WTC11 (cell line): ENCODE data around the gene SOX8.

ENCODE experiments used
- FOXJ3 ChIP-seq: sonication (generic); formaldehyde crosslinking; IDR thresholded peaks from 2 replicates; pipeline ENCODE4 v1.9.0; 2021; ENCODE audit warnings: missing genetic modification reagents, mild to moderate bottlenecking, borderline replicate concordance
- SP1 ChIP-seq: sonication (generic); formaldehyde crosslinking; conservative IDR thresholded peaks from 2 replicates; pipeline ENCODE4 v1.8.1; 2022; ENCODE audit warnings: missing genetic modification reagents
- TCF7 ChIP-seq: sonication (generic); formaldehyde crosslinking; IDR thresholded peaks from 2 replicates; pipeline ENCODE4 v1.8.0; 2022; ENCODE audit warnings: mild to moderate bottlenecking, low read depth, missing genetic modification reagents, moderate library complexity
- TF ChIP-seq, protein P1 (sequence below): fragments of 200-600 bp; IDR thresholded peaks from 2 replicates; pipeline ENCODE4 v1.8.0; 2022; ENCODE audit warnings: antibody characterized with exemption
- TF ChIP-seq, protein P2 (sequence below): sonication (generic); formaldehyde crosslinking; IDR thresholded peaks from 2 replicates; pipeline ENCODE4 v1.8.0; 2022; ENCODE audit warnings: mild to moderate bottlenecking, missing genetic modification reagents

DNA sequence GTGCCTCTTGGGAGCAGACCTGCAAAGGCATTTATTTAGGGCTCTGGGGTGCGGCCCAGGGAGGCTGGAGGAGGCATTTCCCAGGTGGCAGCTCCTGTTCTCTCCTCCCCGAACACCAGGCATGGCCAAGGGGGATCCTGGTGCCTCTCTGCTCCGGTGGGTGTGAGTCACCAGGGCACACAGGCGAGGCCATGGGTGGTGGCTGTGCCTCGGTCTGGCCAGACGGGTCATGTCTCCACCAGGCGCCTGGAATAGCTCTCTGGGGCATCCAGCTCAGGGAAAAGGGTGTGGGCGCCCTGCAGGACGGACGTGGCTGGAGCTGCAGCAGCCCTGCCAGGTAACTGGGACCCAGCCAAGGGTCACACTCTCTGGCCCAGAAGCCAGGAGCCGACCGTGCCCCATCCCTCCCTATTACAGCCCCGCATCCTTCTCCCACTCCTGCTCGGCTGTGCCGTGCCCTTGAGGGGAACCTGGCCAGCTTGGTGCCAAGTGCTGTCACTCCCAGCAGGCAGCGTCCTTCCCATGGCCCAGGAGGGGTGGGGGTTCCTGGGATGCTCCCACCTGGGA is 25.8 kb downstream of the SOX8 start:
- TF ChIP-seq SP1 (no peak), TCF7 (CRISPR knock-in tag) (no peak), FOXJ3 (CRISPR knock-in tag) (no peak)
- TF ChIP-seq, protein P1, sequence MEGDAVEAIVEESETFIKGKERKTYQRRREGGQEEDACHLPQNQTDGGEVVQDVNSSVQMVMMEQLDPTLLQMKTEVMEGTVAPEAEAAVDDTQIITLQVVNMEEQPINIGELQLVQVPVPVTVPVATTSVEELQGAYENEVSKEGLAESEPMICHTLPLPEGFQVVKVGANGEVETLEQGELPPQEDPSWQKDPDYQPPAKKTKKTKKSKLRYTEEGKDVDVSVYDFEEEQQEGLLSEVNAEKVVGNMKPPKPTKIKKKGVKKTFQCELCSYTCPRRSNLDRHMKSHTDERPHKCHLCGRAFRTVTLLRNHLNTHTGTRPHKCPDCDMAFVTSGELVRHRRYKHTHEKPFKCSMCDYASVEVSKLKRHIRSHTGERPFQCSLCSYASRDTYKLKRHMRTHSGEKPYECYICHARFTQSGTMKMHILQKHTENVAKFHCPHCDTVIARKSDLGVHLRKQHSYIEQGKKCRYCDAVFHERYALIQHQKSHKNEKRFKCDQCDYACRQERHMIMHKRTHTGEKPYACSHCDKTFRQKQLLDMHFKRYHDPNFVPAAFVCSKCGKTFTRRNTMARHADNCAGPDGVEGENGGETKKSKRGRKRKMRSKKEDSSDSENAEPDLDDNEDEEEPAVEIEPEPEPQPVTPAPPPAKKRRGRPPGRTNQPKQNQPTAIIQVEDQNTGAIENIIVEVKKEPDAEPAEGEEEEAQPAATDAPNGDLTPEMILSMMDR = no peak
- TF ChIP-seq, protein P2, sequence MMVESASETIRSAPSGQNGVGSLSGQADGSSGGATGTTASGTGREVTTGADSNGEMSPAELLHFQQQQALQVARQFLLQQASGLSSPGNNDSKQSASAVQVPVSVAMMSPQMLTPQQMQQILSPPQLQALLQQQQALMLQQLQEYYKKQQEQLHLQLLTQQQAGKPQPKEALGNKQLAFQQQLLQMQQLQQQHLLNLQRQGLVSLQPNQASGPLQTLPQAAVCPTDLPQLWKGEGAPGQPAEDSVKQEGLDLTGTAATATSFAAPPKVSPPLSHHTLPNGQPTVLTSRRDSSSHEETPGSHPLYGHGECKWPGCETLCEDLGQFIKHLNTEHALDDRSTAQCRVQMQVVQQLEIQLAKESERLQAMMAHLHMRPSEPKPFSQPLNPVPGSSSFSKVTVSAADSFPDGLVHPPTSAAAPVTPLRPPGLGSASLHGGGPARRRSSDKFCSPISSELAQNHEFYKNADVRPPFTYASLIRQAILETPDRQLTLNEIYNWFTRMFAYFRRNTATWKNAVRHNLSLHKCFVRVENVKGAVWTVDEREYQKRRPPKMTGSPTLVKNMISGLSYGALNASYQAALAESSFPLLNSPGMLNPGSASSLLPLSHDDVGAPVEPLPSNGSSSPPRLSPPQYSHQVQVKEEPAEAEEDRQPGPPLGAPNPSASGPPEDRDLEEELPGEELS (CRISPR knock-in tag) = no peak
